H9 (cell line): Measurements from ENCODE around the gene TAAR9. TPM values are rescaled to one million over a fixed set of nuclear protein-coding genes. Genes with fewer than 3 reads are reported as not detected.
A peak's percentile ranks its signal among the peaks of the same experiment; 100 is the strongest.

Source experiments
- DNase-seq: peaks from one replicate; pipeline ENCODE4 v3.0.0-alpha.2; 2017
- H2AFZ ChIP-seq: one replicate; pipeline ENCODE4 v1.6.1; 2013; ENCODE audit warnings: mild to moderate bottlenecking, low read length, control low read depth, moderate library complexity
- H2AK5ac ChIP-seq: 2 replicates; pipeline ENCODE4 v1.6.1; 2013; ENCODE audit warnings: low read length, control low read depth, mixed read lengths; ENCODE audit not compliant: insufficient read length
- H2BK120ac ChIP-seq: one replicate; pipeline ENCODE4 v1.6.1; 2013; ENCODE audit warnings: low read depth, mild to moderate bottlenecking, low read length, control low read depth, inconsistent platforms; ENCODE audit not compliant: poor library complexity, severe bottlenecking
- H2BK12ac ChIP-seq: 2 replicates; pipeline ENCODE4 v1.6.1; 2013; ENCODE audit warnings: low read length, control low read depth, mixed read lengths, low read depth; ENCODE audit not compliant: insufficient read length
- H2BK15ac ChIP-seq: 2 replicates; pipeline ENCODE4 v1.6.1; 2013; ENCODE audit warnings: low read depth, low read length, control low read depth
- H2BK20ac ChIP-seq: one replicate; pipeline ENCODE4 v1.6.1; 2013; ENCODE audit warnings: low read depth, mild to moderate bottlenecking, low read length, control low read depth, inconsistent platforms; ENCODE audit not compliant: poor library complexity, severe bottlenecking
- H2BK5ac ChIP-seq: 2 replicates; pipeline ENCODE4 v1.6.1; 2013; ENCODE audit warnings: low read length, control low read depth, mixed read lengths; ENCODE audit not compliant: insufficient read length
- H3K14ac ChIP-seq: 2 replicates; pipeline ENCODE4 v1.6.1; 2013; ENCODE audit warnings: low read length, control low read depth; ENCODE audit not compliant: insufficient read depth
- H3K18ac ChIP-seq: 2 replicates; pipeline ENCODE4 v1.6.1; 2013; ENCODE audit warnings: low read depth, mild to moderate bottlenecking, mixed read lengths, low read length, control low read depth; ENCODE audit not compliant: insufficient read length
- H3K23ac ChIP-seq: 2 replicates; pipeline ENCODE4 v1.6.1; 2013; ENCODE audit warnings: low read length, control low read depth, mixed read lengths, low read depth; ENCODE audit not compliant: insufficient read length
- H3K23me2 ChIP-seq: 2 replicates; pipeline ENCODE4 v1.6.1; 2013; ENCODE audit warnings: low read depth, mild to moderate bottlenecking, mixed read lengths, low read length, control low read depth; ENCODE audit not compliant: insufficient read length, poor library complexity, severe bottlenecking
- H3K27ac ChIP-seq: 2 replicates; pipeline ENCODE4 v1.5.1; 2013; ENCODE audit warnings: low read length, control low read depth, mixed read lengths, low read depth; ENCODE audit not compliant: insufficient read length
- H3K27me3 ChIP-seq: 2 replicates; pipeline ENCODE4 v1.6.1; 2013; ENCODE audit warnings: low read length, control low read depth, inconsistent platforms; ENCODE audit not compliant: insufficient read depth
- H3K4ac ChIP-seq: 2 replicates; pipeline ENCODE4 v1.6.1; 2013; ENCODE audit warnings: low read depth, mild to moderate bottlenecking, control low read depth, inconsistent platforms, low read length, moderate library complexity
- H3K4me1 ChIP-seq: 2 replicates; pipeline ENCODE4 v1.6.1; 2013; ENCODE audit warnings: low read length, control low read depth, inconsistent platforms; ENCODE audit not compliant: insufficient read depth
- H3K4me2 ChIP-seq: 2 replicates; pipeline ENCODE4 v1.6.1; 2013; ENCODE audit warnings: low read length, control low read depth, mixed read lengths; ENCODE audit not compliant: insufficient read length, insufficient read depth
- H3K56ac ChIP-seq: 2 replicates; pipeline ENCODE4 v1.6.1; 2013; ENCODE audit warnings: low read depth, mild to moderate bottlenecking, mixed read lengths, low read length, control low read depth; ENCODE audit not compliant: insufficient read length
- H3K79me1 ChIP-seq: 2 replicates; pipeline ENCODE4 v1.6.1; 2013; ENCODE audit warnings: low read depth, mild to moderate bottlenecking, moderate library complexity, low read length, control low read depth, inconsistent platforms; ENCODE audit not compliant: insufficient read depth, poor library complexity, severe bottlenecking
- H3K79me2 ChIP-seq: 2 replicates; pipeline ENCODE4 v1.6.1; 2013; ENCODE audit warnings: low read length, control low read depth, inconsistent platforms; ENCODE audit not compliant: insufficient read depth
- H3K9ac ChIP-seq: 2 replicates; pipeline ENCODE4 v1.6.1; 2013; ENCODE audit warnings: low read length, control low read depth, mixed read lengths; ENCODE audit not compliant: insufficient read length; ENCODE audit errors: extremely low read depth
- H3K9me3 ChIP-seq: one replicate; pipeline ENCODE4 v1.6.1; 2013; ENCODE audit warnings: low read depth, low read length, inconsistent platforms; ENCODE audit not compliant: control insufficient read depth
- H3T11ph ChIP-seq: one replicate; pipeline ENCODE4 v1.6.1; 2013; ENCODE audit warnings: mild to moderate bottlenecking, low read length, control low read depth, inconsistent platforms
- H4K20me1 ChIP-seq: one replicate; pipeline ENCODE4 v1.6.1; 2013; ENCODE audit not compliant: control insufficient read depth, insufficient read length, insufficient read depth
- H4K5ac ChIP-seq: 2 replicates; pipeline ENCODE4 v1.6.1; 2013; ENCODE audit warnings: low read depth, mild to moderate bottlenecking, mixed read lengths, low read length, control low read depth; ENCODE audit not compliant: insufficient read length
- H4K8ac ChIP-seq: replicated peaks from 2 replicates; pipeline ENCODE4 v1.6.1; 2013; ENCODE audit warnings: low read length, control low read depth, mixed read lengths, low read depth; ENCODE audit not compliant: insufficient read length
- H4K91ac ChIP-seq: 2 replicates; pipeline ENCODE4 v1.6.1; 2013; ENCODE audit warnings: low read depth, mild to moderate bottlenecking, moderate library complexity, mixed read lengths, low read length, control low read depth; ENCODE audit not compliant: insufficient read length
- H3K27ac Mint-ChIP-seq, 3 experiments: 2 replicates in 2 of 3; 3 replicates in 1 of 3; pipeline ENCODE4 v1.8.0; 2020 to 2021; ENCODE audit warnings: mixed read lengths in 3 of 3, mild to moderate bottlenecking in 1 of 3, moderate library complexity in 1 of 3
- H3K27me3 Mint-ChIP-seq: 2 replicates; pipeline ENCODE4 v1.8.0; 2021; ENCODE audit warnings: low read depth, mild to moderate bottlenecking, moderate library complexity, mixed read lengths
- H3K36me3 Mint-ChIP-seq, 3 experiments: 2 replicates in 2 of 3; 3 replicates in 1 of 3; pipeline ENCODE4 v1.8.0; 2020 to 2021; ENCODE audit warnings: low read depth in 3 of 3, mixed read lengths in 3 of 3; ENCODE audit not compliant: insufficient read depth in 1 of 3
- H3K4me1 Mint-ChIP-seq, 2 experiments: 2 replicates each; pipeline ENCODE4 v1.8.0; 2020; ENCODE audit warnings: mixed read lengths in 2 of 2
- H3K4me3 Mint-ChIP-seq, 2 experiments: 2 replicates in 1 of 2; 3 replicates in 1 of 2; pipeline ENCODE4 v1.8.0; 2020 to 2021; ENCODE audit warnings: mild to moderate bottlenecking in 2 of 2, mixed read lengths in 2 of 2, moderate library complexity in 1 of 2
- H3K9me3 Mint-ChIP-seq, 2 experiments: 2 replicates in 1 of 2; 3 replicates in 1 of 2; pipeline ENCODE4 v1.8.0; 2020; ENCODE audit warnings: mild to moderate bottlenecking in 2 of 2, mixed read lengths in 2 of 2, moderate library complexity in 1 of 2
- CTCF ChIP-seq: fragments of 200-600 bp; sonication (generic); conservative IDR thresholded peaks from 3 replicates; pipeline ENCODE4 v1.8.0; 2021; ENCODE audit warnings: antibody characterized with exemption, mild to moderate bottlenecking
- total RNA-seq: library from RNA; stranded (reverse); gene quantifications from 2 replicates; pipeline ENCODE4 v1.2.1, GENCODE V29; 2021

Gene TAAR9
- total RNA-seq, 1 experiment from 2014 or later: not detected

DNA sequence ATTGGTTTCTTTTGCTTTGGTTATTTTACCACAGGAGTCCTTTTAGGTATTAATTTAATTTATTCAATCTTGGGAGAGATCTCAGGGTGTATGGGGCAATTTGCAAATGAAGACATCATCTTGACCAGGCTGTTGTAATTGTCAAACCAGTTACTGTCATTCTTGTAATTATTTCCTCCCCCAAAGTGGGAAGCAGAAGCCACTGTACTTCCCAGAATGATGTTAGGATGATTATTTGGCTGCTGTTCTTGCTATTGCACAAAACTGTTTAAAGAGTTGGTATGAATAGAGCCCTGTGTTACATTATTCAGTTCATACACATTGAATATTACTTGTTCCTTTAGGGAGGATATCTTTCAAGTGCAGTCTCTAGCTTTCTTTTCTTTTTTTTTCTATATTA, 33.7 kb downstream of the TAAR9 start:
- H3K4me3 Mint-ChIP-seq: no peak overlapping the region
- no peak overlapping the region for H4K91ac ChIP-seq
- no peak overlapping the region for H2BK5ac ChIP-seq
- H3K23me2 ChIP-seq: no peaks in the 10 kb centered on the region
- H2BK20ac ChIP-seq: no peak overlapping the region
- no peaks in the 10 kb centered on the region for H3K36me3 Mint-ChIP-seq
- no peaks in the 10 kb centered on the region; a peak in 2 of 5 replicates for H3K9me3 Mint-ChIP-seq
- no peak overlapping the region for H3K23ac ChIP-seq
- H3K4me1 Mint-ChIP-seq: peaks cover 32% of the 10 kb centered on the region in 2 experiments
- DNase-seq: no peak
- no peak overlapping the region for H2BK120ac ChIP-seq
- H2BK12ac ChIP-seq: no peak overlapping the region
- no peak overlapping the region for H3K14ac ChIP-seq
- peaks cover 7% of the 10 kb centered on the region; the same call in 1 of the 2 replicates for H3K4me1 ChIP-seq
- no peaks in the 10 kb centered on the region for H3K79me2 ChIP-seq
- TF ChIP-seq CTCF: no peak
- no peak overlapping the region for H3T11ph ChIP-seq
- H3K27ac ChIP-seq: no peak overlapping the region
- no peak overlapping the region for H4K8ac ChIP-seq
- no peaks in the 10 kb centered on the region for H3K27me3 ChIP-seq
- H3K4ac ChIP-seq: no peak overlapping the region
- no peaks in the 10 kb centered on the region for H3K27me3 Mint-ChIP-seq
- H3K18ac ChIP-seq: no peak overlapping the region
- no peak overlapping the region for H3K4me2 ChIP-seq
- H2BK15ac ChIP-seq: no peak overlapping the region
- no peaks in the 10 kb centered on the region for H3K79me1 ChIP-seq
- H3K9me3 ChIP-seq: no peaks in the 10 kb centered on the region
- no peak overlapping the region for H3K56ac ChIP-seq
- no peaks in the 10 kb centered on the region for H4K20me1 ChIP-seq
- H4K5ac ChIP-seq: no peak overlapping the region
- no peak overlapping the region for H2AFZ ChIP-seq
- no peak overlapping the region for H3K9ac ChIP-seq
- 0 out of 7 replicates have a peak overlapping the region, but pooled peaks of 1 of the 3 experiments have one; percentile 37 for H3K27ac Mint-ChIP-seq
- H2AK5ac ChIP-seq: no peak overlapping the region
